Fibroblast of lung (primary cell): Measurements from ENCODE around the gene ZRSR2.
"Not testable (repeated sequence)": the region's sequence is repeated elsewhere in the genome, so short reads cannot be mapped to it uniquely, and the experiment has no call there.

Experiments used
- CTCF ChIP-seq, 2 donors: IDR thresholded peaks in 1 of 2; conservative IDR thresholded peaks in 1 of 2; 1 replicate in 1 of 2; 2 replicates in 1 of 2; pipeline ENCODE4 v1.5.1; 2011 to 2012; ENCODE audit warnings: low read length in 2 of 2, control low read depth in 1 of 2, inconsistent platforms in 1 of 2, low read depth in 1 of 2, mild to moderate bottlenecking in 1 of 2
- EZH2 ChIP-seq: IDR thresholded peaks from 2 replicates; pipeline ENCODE4 v1.5.1; 2012; ENCODE audit warnings: low read length, control low read depth, mild to moderate bottlenecking; ENCODE audit errors: missing control alignments

- not testable (repeated sequence) for TF ChIP-seq CTCF (conservative IDR thresholded peaks at IDR 0.05 in 1 of 2, IDR thresholded peaks at IDR 0.05 in 1 of 2; ENCODE audit: low read depth in 1 of 2, low read length in 2 of 2); EZH2
These were observed 30.4 kb upstream of the ZRSR2 start for GRCh38 chrX:15759886-15760285.
